Mammary microvascular endothelial cell (primary cell): Measurements from ENCODE around the gene RCSD1. TPM values are rescaled to one million over a fixed set of nuclear protein-coding genes. Genes with fewer than 3 reads are reported as not detected.

Experiments
- total RNA-seq: library from RNA; depleted of rRNA; stranded (reverse); fragments of >200 nt; gene quantifications from 2 replicates; pipeline ENCODE4 v1.2.3, GENCODE V29; 2015

RCSD1 gene
- 2.5 and 3.5 TPM in 2 replicates for total RNA-seq

DNA sequence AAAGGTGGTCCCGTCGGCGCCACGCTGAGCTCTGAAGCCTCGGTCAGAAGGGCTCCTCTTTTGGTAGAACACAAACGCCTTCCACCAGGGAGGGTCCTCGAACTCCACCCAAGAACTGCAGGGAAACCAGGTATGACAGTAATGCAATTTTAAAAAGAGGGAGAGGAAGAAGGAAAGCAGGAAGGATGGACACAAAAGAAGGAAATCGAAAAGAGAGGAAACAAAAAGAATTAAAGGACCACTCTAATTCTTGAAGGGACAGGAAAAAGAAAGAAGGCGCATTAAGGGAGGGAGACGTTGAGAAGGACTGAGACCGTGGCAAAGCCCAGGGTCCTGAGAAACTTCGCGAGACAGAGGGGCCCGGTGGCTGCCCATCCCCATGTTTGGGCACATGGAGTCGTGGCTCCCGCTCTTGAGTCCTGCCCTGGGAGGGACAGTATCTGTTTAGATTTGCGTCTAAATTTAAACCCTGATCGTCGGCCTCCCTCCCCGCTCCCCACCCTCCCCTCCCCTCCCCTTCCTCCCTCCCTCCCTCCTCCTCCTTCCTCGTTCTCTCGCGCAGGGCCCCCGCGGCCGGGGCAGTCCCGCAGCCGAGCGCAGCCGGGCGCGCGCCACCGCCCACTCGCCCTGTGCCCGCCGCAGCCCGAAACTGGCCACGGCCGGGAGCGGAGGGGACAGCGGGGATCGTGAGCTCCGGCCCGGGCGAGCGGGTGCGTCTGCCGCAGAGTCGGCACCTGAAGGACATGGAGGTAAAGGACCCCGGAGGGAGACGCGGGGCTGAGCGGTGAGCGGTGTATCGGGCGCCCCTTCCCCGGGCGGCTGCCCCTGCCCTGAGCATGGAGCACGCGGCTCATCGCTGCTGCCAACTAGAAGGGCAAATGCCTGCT lies at the start of gene RCSD1:
RCSD1 (plus strand) TSS at position 552 of the 887 bp plus-strand sequence; CDS start at position 744, 192 bp downstream.

DNA sequence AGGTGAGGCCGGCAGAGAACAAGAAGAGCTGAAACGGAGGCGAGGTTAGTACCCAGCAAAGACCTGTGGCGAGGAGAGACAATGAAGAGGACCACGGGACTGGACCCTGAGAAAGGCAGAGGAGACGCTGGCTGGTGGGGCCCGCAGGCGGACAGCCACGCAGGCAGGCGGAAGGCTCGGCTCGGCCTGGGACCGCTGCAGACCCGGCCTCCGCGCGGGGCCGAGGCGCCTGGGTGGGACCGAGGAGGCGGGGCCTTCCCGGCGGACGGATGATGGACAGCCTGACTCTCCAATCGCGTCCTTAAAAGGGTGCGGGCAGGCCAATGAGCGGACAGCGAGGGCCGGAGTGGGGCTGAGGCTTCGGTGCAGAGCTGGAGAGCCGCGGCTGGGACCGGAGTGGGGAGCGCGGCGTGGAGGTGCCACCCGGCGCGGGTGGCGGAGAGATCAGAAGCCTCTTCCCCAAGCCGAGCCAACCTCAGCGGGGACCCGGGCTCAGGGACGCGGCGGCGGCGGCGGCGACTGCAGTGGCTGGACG lies 91.7 kb downstream of the RCSD1 start, which contains the start of gene MPZL1:
MPZL1 (plus strand) TSS at position 366 of the 535 bp plus-strand sequence. CDS start 170 bp downstream, outside the sequence.

Other genes with a start within 250 kb of the RCSD1 start
- not detected in 2 replicates for gene CD247, start 111.7 kb upstream of the RCSD1 start, total RNA-seq
- gene CREG1, start 76.5 kb upstream of the RCSD1 start, total RNA-seq: 73.6 and 81.1 TPM in 2 replicates
- gene MPZL1, start 91.8 kb downstream of the RCSD1 start, total RNA-seq: 66.7 and 73.5 TPM in 2 replicates